Keratinocyte (primary cell): ENCODE measurements around the gene RGL3.

Experiments used
- CTCF ChIP-seq, 3 experiments: IDR thresholded peaks in 1 of 3; conservative IDR thresholded peaks in 1 of 3; optimal IDR thresholded peaks in 1 of 3; 2 replicates in 2 of 3; 3 replicates in 1 of 3; pipeline versions ENCODE3 to v1.5.1; 2011; ENCODE audit warnings: low read length in 3 of 3, mild to moderate bottlenecking in 3 of 3, moderate library complexity in 2 of 3, control low read depth in 1 of 3, inconsistent platforms in 1 of 3; ENCODE audit not compliant: insufficient read depth in 2 of 3; ENCODE audit errors: extremely low read depth in 1 of 3
- EZH2 ChIP-seq: IDR thresholded peaks from one replicate; pipeline ENCODE4 v1.6.1; 2012; ENCODE audit warnings: inconsistent platforms, mild to moderate bottlenecking, low read length, moderate library complexity

GRCh38 chr19:11421371-11422098 is 2.4 kb upstream of the RGL3 start:
- TF ChIP-seq CTCF (optimal IDR thresholded peaks at IDR 0.05 in 1 of 3, IDR thresholded peaks at IDR 0.05 in 1 of 3, conservative IDR thresholded peaks at IDR 0.05 in 1 of 3; ENCODE audit: extremely low read depth in 1 of 3, insufficient read depth in 2 of 3, low read length in 3 of 3) (no peak), EZH2 (no peak)
